ENCODE results near the gene PPCS. TPM values are rescaled to one million over a fixed set of nuclear protein-coding genes. Genes with fewer than 3 reads are reported as not detected.

Gene PPCS
- total and polyA plus RNA-seq, 2 of the 4 experiments (the other 2 are of a cell fraction) = 8.2 to 18.9 TPM

DNA sequence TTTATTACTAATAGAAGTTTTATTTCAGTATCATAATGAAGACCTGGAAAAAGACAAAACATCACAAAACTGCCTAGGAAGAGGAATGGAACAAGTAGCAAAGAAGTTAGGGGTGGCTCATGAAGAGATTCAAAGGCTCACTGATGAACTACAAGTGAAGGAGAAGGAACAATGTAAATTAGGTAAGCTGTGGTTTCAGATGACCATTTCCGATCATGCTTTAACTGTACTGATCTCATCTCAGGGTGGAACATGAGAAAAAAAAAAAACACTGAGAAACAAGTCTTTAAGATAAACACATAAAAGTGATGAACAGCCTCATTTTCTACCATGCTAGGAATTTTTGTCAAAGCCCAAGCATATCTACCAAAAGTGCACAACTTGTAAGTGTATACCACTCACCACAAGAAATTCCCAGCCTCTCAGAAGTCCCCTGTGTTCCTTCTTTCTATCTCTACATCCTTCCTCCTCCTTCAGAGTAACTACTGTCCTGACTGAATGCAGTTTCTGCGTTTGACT, 26.4 kb downstream of the PPCS start:
- no peaks in the 10 kb centered on the region; the same call in 1 of the 2 replicates for H3K27me3 ChIP-seq (ENCODE audit: control insufficient read depth, insufficient read depth, low read length)
- no peaks in the 10 kb centered on the region for H3K9me1 ChIP-seq (ENCODE audit: insufficient read depth, low read length)
- H3K36me3 ChIP-seq (ENCODE audit: control insufficient read depth, insufficient read depth, low read length) = no peaks in the 10 kb centered on the region
- no peak overlapping the region for H2AK5ac ChIP-seq (ENCODE audit: low read depth, low read length)
- ATAC-seq (ENCODE audit: low read depth) (no peak), DNase-seq (no peak)
- H4K8ac ChIP-seq (ENCODE audit: low read depth in 2 of 2, low read length in 2 of 2) = no peak overlapping the region
- H4K5ac ChIP-seq (ENCODE audit: low read depth, low read length) = no peak overlapping the region
- H3K79me1 ChIP-seq (ENCODE audit: low read depth in 1 of 2, low read length in 2 of 2) = no peaks in the 10 kb centered on the region
- POLR2A ChIA-PET (ENCODE audit: unreplicated experiment) = no interaction called here
- H2AFZ ChIP-seq (replicated peaks; ENCODE audit: low read length, poor library complexity) = no peak overlapping the region
- no peak overlapping the region for H3K4ac ChIP-seq (ENCODE audit: low read depth, low read length)
- CTCF ChIA-PET = no interaction called here
- no peak overlapping the region for H2BK20ac ChIP-seq (ENCODE audit: low read depth, low read length)
- no peaks in the 10 kb centered on the region for H3K4me1 ChIP-seq (ENCODE audit: control insufficient read depth, insufficient read depth, low read length)
- H3K4me2 ChIP-seq (ENCODE audit: low read depth, low read length) = no peak overlapping the region
- no peak overlapping the region for H3K9ac ChIP-seq (ENCODE audit: low read depth, low read length)
- H2BK5ac ChIP-seq (ENCODE audit: low read depth, low read length, poor library complexity, severe bottlenecking) = no peak overlapping the region
- H3K23ac ChIP-seq (ENCODE audit: low read depth, low read length) = no peak overlapping the region
- in situ Hi-C loops (cut with MboI; ENCODE audit: low sequenced_read_pairs) (no loop called here), intact Hi-C loops (cut with micrococcal nuclease) (no loop called here), dilution Hi-C loops (cut with HindIII; ENCODE audit: low sequenced_read_pairs, unreplicated experiment) (no loop called here)
- H3K27ac ChIP-seq (ENCODE audit: insufficient read depth, low read length) = no peak overlapping the region
- no peaks in the 10 kb centered on the region for H4K20me1 ChIP-seq (ENCODE audit: insufficient read depth, low read length)
- no TSS peak for BruUV-seq (replicated peaks)
- no peak overlapping the region for H3K4me3 ChIP-seq (ENCODE audit: insufficient read depth, low read depth, low read length)
- H2BK15ac ChIP-seq (ENCODE audit: low read depth, low read length) = no peak overlapping the region
- TF ChIP-seq POLR2A (IDR thresholded peaks at IDR 0.05; ENCODE audit: low read depth, low read length) (no peak), MAZ (IDR thresholded peaks at IDR 0.05; ENCODE audit: borderline replicate concordance, low read depth, low read length) (no peak), FOS (IDR thresholded peaks at IDR 0.05; ENCODE audit: low read depth, low read length) (no peak), BHLHE40 (IDR thresholded peaks at IDR 0.05; ENCODE audit: low read depth, low read length) (no peak), RFX5 (IDR thresholded peaks at IDR 0.05; ENCODE audit: low read depth, low read length) (no peak), CEBPB (IDR thresholded peaks at IDR 0.05; ENCODE audit: low read depth, low read length) (no peak)
- TF ChIP-seq, protein P1, sequence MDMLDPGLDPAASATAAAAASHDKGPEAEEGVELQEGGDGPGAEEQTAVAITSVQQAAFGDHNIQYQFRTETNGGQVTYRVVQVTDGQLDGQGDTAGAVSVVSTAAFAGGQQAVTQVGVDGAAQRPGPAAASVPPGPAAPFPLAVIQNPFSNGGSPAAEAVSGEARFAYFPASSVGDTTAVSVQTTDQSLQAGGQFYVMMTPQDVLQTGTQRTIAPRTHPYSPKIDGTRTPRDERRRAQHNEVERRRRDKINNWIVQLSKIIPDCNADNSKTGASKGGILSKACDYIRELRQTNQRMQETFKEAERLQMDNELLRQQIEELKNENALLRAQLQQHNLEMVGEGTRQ (IDR thresholded peaks at IDR 0.05; ENCODE audit: low read depth, low read length) = no peak
- no peak overlapping the region for H3K14ac ChIP-seq (replicated peaks; ENCODE audit: low read depth, low read length)
- no CpG with 5 or more reads among the region's 2 CpGs for WGBS, 2 experiments (ENCODE audit: extremely low coverage in 2 of 2, insufficient read length in 1 of 2)
- no peak overlapping the region for H3K56ac ChIP-seq (ENCODE audit: extremely low read depth, insufficient read depth, low read length)
- no peak overlapping the region for H2BK120ac ChIP-seq (ENCODE audit: low read depth, low read length)
- no peak overlapping the region for H3K18ac ChIP-seq (ENCODE audit: low read depth, low read length)
- no peak overlapping the region for H2AK9ac ChIP-seq (replicated peaks; ENCODE audit: low read depth, low read length, poor library complexity)
- no peak overlapping the region for H4K91ac ChIP-seq (ENCODE audit: insufficient read depth, low read depth, low read length)
- no peaks in the 10 kb centered on the region for H3K9me3 ChIP-seq (ENCODE audit: control insufficient read depth, insufficient read depth, low read length)

Measured in IMR-90 (cell line).